SK-N-SH (cell line): ENCODE data around the gene ENTPD1. TPM values are rescaled to one million over a fixed set of nuclear protein-coding genes. Genes with fewer than 3 reads are reported as not detected.

ENCODE experiments used
- CTCF ChIA-PET: fragments of 300-600, 350-600 bp; formaldehyde crosslinking; extraction: SDS; loops from one replicate; lab custom pipeline; 2021; lab: Yijun Ruan, JAX
- POLR2A ChIA-PET: fragments of 350-600 bp; sonication (Branson Sonifier 250); formaldehyde crosslinking; extraction: SDS; loops from one replicate; lab custom pipeline; 2020; ENCODE audit warnings: antibody characterized with exemption, inconsistent platforms; lab: Yijun Ruan, JAX
- DNase-seq: peaks from one replicate; pipeline ENCODE4 v3.0.0; 2012
- H2AFZ ChIP-seq: fragments of 200-600 bp; sonication (generic); 2 replicates; pipeline ENCODE4 v1.8.1; 2016; ENCODE audit warnings: antibody characterized with exemption, mild to moderate bottlenecking, low read depth
- H3F3A ChIP-seq: fragments of 200-600 bp; sonication (generic); replicated peaks from 2 replicates; pipeline ENCODE3; 2016; ENCODE audit warnings: antibody characterized with exemption, mild to moderate bottlenecking; ENCODE audit not compliant: insufficient read depth
- H3K27ac ChIP-seq, 2 experiments: fragments of 200-500 bp in 1 of 2; fragments of 200-600 bp in 1 of 2; sonication (Bioruptor generic) in 1 of 2; sonication (generic), shearing (Covaris generic) in 1 of 2; 2 replicates each; pipeline versions ENCODE4 v1.5.1 to v1.6.1; 2014 to 2016; ENCODE audit warnings: low read depth in 2 of 2, inconsistent platforms in 1 of 2, low read length in 1 of 2, mild to moderate bottlenecking in 1 of 2, mixed read lengths in 1 of 2
- H3K27me3 ChIP-seq: fragments of 200-600 bp; sonication (generic), shearing (Covaris generic); 2 replicates; pipeline ENCODE4 v1.6.1; 2016; ENCODE audit warnings: mixed run types; ENCODE audit not compliant: insufficient read depth
- H3K36me3 ChIP-seq, 2 experiments: fragments of 200-500 bp in 1 of 2; fragments of 200-600 bp in 1 of 2; sonication (Bioruptor generic) in 1 of 2; sonication (generic) in 1 of 2; replicated peaks in 1 of 2; 2 replicates each; pipeline versions ENCODE3 to v1.5.1; 2014 to 2016; ENCODE audit warnings: low read length in 1 of 2, mild to moderate bottlenecking in 1 of 2; ENCODE audit not compliant: insufficient read depth in 2 of 2, control insufficient read depth in 1 of 2
- H3K4me1 ChIP-seq, 2 experiments: fragments of 200-500 bp in 1 of 2; fragments of 200-600 bp in 1 of 2; sonication (Bioruptor generic) in 1 of 2; sonication (generic), shearing (Covaris generic) in 1 of 2; 2 replicates each; pipeline versions ENCODE4 v1.5.1 to v1.6.1; 2014 to 2016; ENCODE audit warnings: low read depth in 1 of 2, low read length in 1 of 2, mixed run types in 1 of 2; ENCODE audit not compliant: insufficient read depth in 2 of 2, control insufficient read depth in 1 of 2
- H3K4me2 ChIP-seq: fragments of 200-600 bp; sonication (generic), shearing (Covaris generic); 2 replicates; pipeline ENCODE4 v1.6.1; 2017; ENCODE audit warnings: mixed run types
- H3K4me3 ChIP-seq, 2 experiments: fragments of 200-500 bp in 1 of 2; fragments of 200-600 bp in 1 of 2; sonication (Bioruptor generic) in 1 of 2; sonication (generic), shearing (Covaris generic) in 1 of 2; 2 replicates each; pipeline versions ENCODE4 v1.5.1 to v1.8.1; 2014 to 2016; ENCODE audit warnings: low read depth in 2 of 2, inconsistent platforms in 1 of 2, low read length in 1 of 2, mild to moderate bottlenecking in 1 of 2, mixed read lengths in 1 of 2, moderate library complexity in 1 of 2
- H3K79me2 ChIP-seq: fragments of 200-600 bp; sonication (generic); 2 replicates; pipeline ENCODE4 v1.8.1; 2017; ENCODE audit warnings: mild to moderate bottlenecking; ENCODE audit not compliant: insufficient read depth
- H3K9ac ChIP-seq: fragments of 200-600 bp; sonication (generic); 2 replicates; pipeline ENCODE4 v1.6.1; 2017; ENCODE audit warnings: mixed run types
- H3K9me2 ChIP-seq: fragments of 200-600 bp; sonication (generic); 2 replicates; pipeline ENCODE4 v1.6.1; 2017; ENCODE audit warnings: mixed run types
- H3K9me3 ChIP-seq: fragments of 200-600 bp; sonication (generic); 2 replicates; pipeline ENCODE4 v1.6.1; 2017; ENCODE audit warnings: mixed run types, mild to moderate bottlenecking, moderate library complexity
- H4K20me1 ChIP-seq: fragments of 200-600 bp; sonication (generic); 2 replicates; pipeline ENCODE4 v1.6.1; 2017; ENCODE audit warnings: mild to moderate bottlenecking, mixed run types; ENCODE audit not compliant: insufficient read depth
- CHD2 ChIP-seq: fragments of 150-350 bp; IDR thresholded peaks from 2 replicates; pipeline ENCODE4 v1.6.1; 2018; ENCODE audit warnings: low read length; ENCODE audit not compliant: partially characterized antibody
- EZH2phosphoT487 ChIP-seq: fragments of 200-600 bp; sonication (generic); IDR thresholded peaks from 2 replicates; pipeline ENCODE4 v1.6.1; 2017; ENCODE audit warnings: low read depth, mixed run types, mild to moderate bottlenecking, antibody characterized with exemption, moderate library complexity, borderline replicate concordance
- FOSL2 ChIP-seq: IDR thresholded peaks from 2 replicates; pipeline ENCODE4 v1.4.0; 2012; ENCODE audit warnings: low read depth, mild to moderate bottlenecking, moderate library complexity, borderline replicate concordance
- FOXM1 ChIP-seq: IDR thresholded peaks from 2 replicates; pipeline ENCODE4 v1.4.0; 2012; ENCODE audit warnings: low read depth, mild to moderate bottlenecking
- MEF2A ChIP-seq: IDR thresholded peaks from 2 replicates; pipeline ENCODE4 v1.4.0; 2012; ENCODE audit warnings: low read depth, borderline replicate concordance
- NRF1 ChIP-seq: IDR thresholded peaks from 2 replicates; pipeline ENCODE4 v1.6.1; 2012; ENCODE audit warnings: low read depth, mild to moderate bottlenecking, low read length
- POLR2AphosphoS5 ChIP-seq: IDR thresholded peaks from 2 replicates; pipeline ENCODE4 v1.6.1; 2012; ENCODE audit warnings: low read depth, low read length
- SMC3 ChIP-seq: IDR thresholded peaks from 2 replicates; pipeline ENCODE4 v1.6.1; 2012; ENCODE audit warnings: low read depth, low read length, improper control_type of control experiment
- TAF1 ChIP-seq: IDR thresholded peaks from 2 replicates; pipeline ENCODE4 v1.6.1; 2012; ENCODE audit warnings: low read depth, mild to moderate bottlenecking, low read length, moderate library complexity, borderline replicate concordance
- WGBS: methylation state at CpG from one replicate; pipeline ENCODE4 v1.1.6; 2017; ENCODE audit warnings: low lambda C conversion rate; 5-methylcytosine and 5-hydroxymethylcytosine counted together
- polyA plus RNA-seq, 3 experiments: library from polyadenylated mRNA; depleted of rRNA; stranded (reverse); fragments of >200 nt; gene quantifications; 2 replicates each; pipeline ENCODE4 v1.2.3, GENCODE V29; 2012
- TF ChIP-seq, protein P1 (sequence below): IDR thresholded peaks from 2 replicates; pipeline ENCODE4 v1.4.0; 2012; ENCODE audit warnings: low read depth, borderline replicate concordance
- TF ChIP-seq, protein P2 (sequence below): IDR thresholded peaks from 2 replicates; pipeline ENCODE4 v1.4.0; 2012; ENCODE audit warnings: low read depth
- TF ChIP-seq, protein P3 (sequence below): IDR thresholded peaks from 2 replicates; pipeline ENCODE4 v1.4.0; 2012; ENCODE audit warnings: low read depth, borderline replicate concordance
- TF ChIP-seq, protein P4 (sequence below): IDR thresholded peaks from 2 replicates; pipeline ENCODE4 v1.6.1; 2012; ENCODE audit warnings: mild to moderate bottlenecking, low read depth, low read length, moderate library complexity
- TF ChIP-seq, protein P5 (sequence below): fragments of 150-350 bp; IDR thresholded peaks from 2 replicates; pipeline ENCODE4 v1.6.1; 2017; ENCODE audit warnings: antibody characterized with exemption, low read length, low read depth, borderline replicate concordance
- TF ChIP-seq, protein P6 (sequence below): fragments of 200-600 bp; sonication (generic); IDR thresholded peaks from 2 replicates; pipeline ENCODE4 v1.6.1; 2017; ENCODE audit warnings: antibody characterized with exemption, mild to moderate bottlenecking, moderate library complexity

Gene ENTPD1
- polyA plus RNA-seq, 1 of the 3 experiments (the other 2 are of a cell fraction): 0.02 TPM

DNA sequence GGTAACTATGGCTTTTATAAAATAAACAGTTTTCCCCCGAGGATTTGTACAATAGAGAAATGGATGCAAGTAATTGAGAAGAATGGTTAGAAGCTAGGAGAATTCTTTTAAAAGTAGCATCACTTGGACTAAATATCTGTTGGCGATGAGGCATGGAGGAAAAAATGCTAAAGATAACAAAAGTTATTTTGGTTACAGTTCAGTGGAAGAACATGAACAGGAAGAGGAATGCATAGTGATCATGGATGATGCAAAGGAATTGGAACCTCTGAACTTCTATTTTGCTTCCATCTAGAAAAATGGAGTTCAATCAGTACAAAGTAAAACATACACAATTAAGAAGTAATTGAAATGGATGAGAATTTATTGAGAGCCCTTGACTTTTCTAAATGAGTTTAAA lies 32.9 kb downstream of the ENTPD1 start:
- Histone ChIP-seq H3K4me1 (peaks cover 0 to 24% of the 10 kb centered on the region in 2 experiments; a peak in 1 of 4 replicates), H3K9ac (peak overlapping the region; percentile 41; the same call in 1 of the 2 replicates), H3K4me3 (no peak overlapping the region), H3F3A (peaks cover 6% of the 10 kb centered on the region), H3K79me2 (no peaks in the 10 kb centered on the region), H3K27me3 (no peaks in the 10 kb centered on the region), H3K9me3 (no peaks in the 10 kb centered on the region), H3K27ac (peak overlapping the region in 1 of 2 experiments; percentile 79; a peak in 2 of 4 replicates), H4K20me1 (no peaks in the 10 kb centered on the region), H3K36me3 (no peaks in the 10 kb centered on the region), H3K9me2 (no peaks in the 10 kb centered on the region), H3K4me2 (peak overlapping the region; percentile 10; the same call in 1 of the 2 replicates), H2AFZ (peak overlapping the region; percentile 80)
- TF ChIP-seq EZH2phosphoT487: no peak
- TF ChIP-seq, protein P1, sequence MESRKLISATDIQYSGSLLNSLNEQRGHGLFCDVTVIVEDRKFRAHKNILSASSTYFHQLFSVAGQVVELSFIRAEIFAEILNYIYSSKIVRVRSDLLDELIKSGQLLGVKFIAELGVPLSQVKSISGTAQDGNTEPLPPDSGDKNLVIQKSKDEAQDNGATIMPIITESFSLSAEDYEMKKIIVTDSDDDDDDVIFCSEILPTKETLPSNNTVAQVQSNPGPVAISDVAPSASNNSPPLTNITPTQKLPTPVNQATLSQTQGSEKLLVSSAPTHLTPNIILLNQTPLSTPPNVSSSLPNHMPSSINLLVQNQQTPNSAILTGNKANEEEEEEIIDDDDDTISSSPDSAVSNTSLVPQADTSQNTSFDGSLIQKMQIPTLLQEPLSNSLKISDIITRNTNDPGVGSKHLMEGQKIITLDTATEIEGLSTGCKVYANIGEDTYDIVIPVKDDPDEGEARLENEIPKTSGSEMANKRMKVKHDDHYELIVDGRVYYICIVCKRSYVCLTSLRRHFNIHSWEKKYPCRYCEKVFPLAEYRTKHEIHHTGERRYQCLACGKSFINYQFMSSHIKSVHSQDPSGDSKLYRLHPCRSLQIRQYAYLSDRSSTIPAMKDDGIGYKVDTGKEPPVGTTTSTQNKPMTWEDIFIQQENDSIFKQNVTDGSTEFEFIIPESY: no peak
- TF ChIP-seq POLR2AphosphoS5: no peak
- TF ChIP-seq, protein P2, sequence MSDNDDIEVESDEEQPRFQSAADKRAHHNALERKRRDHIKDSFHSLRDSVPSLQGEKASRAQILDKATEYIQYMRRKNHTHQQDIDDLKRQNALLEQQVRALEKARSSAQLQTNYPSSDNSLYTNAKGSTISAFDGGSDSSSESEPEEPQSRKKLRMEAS: no peak
- 0 out of 2 replicates have a peak, but pooled peaks have one; percentile 15 for TF ChIP-seq FOSL2
- no peak for TF ChIP-seq SMC3
- TF ChIP-seq NRF1: no peak
- no peak for TF ChIP-seq CHD2
- no peak for TF ChIP-seq TAF1
- TF ChIP-seq FOXM1: no peak
- peak; percentile 36; the same call in 1 of the 2 replicates for TF ChIP-seq MEF2A
- TF ChIP-seq, protein P3, sequence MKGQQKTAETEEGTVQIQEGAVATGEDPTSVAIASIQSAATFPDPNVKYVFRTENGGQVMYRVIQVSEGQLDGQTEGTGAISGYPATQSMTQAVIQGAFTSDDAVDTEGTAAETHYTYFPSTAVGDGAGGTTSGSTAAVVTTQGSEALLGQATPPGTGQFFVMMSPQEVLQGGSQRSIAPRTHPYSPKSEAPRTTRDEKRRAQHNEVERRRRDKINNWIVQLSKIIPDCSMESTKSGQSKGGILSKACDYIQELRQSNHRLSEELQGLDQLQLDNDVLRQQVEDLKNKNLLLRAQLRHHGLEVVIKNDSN: no peak
- TF ChIP-seq, protein P4, sequence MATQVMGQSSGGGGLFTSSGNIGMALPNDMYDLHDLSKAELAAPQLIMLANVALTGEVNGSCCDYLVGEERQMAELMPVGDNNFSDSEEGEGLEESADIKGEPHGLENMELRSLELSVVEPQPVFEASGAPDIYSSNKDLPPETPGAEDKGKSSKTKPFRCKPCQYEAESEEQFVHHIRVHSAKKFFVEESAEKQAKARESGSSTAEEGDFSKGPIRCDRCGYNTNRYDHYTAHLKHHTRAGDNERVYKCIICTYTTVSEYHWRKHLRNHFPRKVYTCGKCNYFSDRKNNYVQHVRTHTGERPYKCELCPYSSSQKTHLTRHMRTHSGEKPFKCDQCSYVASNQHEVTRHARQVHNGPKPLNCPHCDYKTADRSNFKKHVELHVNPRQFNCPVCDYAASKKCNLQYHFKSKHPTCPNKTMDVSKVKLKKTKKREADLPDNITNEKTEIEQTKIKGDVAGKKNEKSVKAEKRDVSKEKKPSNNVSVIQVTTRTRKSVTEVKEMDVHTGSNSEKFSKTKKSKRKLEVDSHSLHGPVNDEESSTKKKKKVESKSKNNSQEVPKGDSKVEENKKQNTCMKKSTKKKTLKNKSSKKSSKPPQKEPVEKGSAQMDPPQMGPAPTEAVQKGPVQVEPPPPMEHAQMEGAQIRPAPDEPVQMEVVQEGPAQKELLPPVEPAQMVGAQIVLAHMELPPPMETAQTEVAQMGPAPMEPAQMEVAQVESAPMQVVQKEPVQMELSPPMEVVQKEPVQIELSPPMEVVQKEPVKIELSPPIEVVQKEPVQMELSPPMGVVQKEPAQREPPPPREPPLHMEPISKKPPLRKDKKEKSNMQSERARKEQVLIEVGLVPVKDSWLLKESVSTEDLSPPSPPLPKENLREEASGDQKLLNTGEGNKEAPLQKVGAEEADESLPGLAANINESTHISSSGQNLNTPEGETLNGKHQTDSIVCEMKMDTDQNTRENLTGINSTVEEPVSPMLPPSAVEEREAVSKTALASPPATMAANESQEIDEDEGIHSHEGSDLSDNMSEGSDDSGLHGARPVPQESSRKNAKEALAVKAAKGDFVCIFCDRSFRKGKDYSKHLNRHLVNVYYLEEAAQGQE: no peak
- TF ChIP-seq, protein P5, sequence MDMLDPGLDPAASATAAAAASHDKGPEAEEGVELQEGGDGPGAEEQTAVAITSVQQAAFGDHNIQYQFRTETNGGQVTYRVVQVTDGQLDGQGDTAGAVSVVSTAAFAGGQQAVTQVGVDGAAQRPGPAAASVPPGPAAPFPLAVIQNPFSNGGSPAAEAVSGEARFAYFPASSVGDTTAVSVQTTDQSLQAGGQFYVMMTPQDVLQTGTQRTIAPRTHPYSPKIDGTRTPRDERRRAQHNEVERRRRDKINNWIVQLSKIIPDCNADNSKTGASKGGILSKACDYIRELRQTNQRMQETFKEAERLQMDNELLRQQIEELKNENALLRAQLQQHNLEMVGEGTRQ: no peak
- TF ChIP-seq, protein P6, sequence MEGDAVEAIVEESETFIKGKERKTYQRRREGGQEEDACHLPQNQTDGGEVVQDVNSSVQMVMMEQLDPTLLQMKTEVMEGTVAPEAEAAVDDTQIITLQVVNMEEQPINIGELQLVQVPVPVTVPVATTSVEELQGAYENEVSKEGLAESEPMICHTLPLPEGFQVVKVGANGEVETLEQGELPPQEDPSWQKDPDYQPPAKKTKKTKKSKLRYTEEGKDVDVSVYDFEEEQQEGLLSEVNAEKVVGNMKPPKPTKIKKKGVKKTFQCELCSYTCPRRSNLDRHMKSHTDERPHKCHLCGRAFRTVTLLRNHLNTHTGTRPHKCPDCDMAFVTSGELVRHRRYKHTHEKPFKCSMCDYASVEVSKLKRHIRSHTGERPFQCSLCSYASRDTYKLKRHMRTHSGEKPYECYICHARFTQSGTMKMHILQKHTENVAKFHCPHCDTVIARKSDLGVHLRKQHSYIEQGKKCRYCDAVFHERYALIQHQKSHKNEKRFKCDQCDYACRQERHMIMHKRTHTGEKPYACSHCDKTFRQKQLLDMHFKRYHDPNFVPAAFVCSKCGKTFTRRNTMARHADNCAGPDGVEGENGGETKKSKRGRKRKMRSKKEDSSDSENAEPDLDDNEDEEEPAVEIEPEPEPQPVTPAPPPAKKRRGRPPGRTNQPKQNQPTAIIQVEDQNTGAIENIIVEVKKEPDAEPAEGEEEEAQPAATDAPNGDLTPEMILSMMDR: no peak
- no peak for DNase-seq
- 8% methylated on average over 2 of the region's 2 CpGs for WGBS
- CTCF ChIA-PET: interaction anchor here (1.2 kb wide), 1 partner anchor 29 kb away, joined by 3 read pairs; no protein-coding TSS in a partner anchor
- POLR2A ChIA-PET: no interaction called here
